Jurkat, Clone E6-1 (cell line): ENCODE results near the gene MOB3B.
"Not testable (repeated sequence)": the region's sequence is repeated elsewhere in the genome, so short reads cannot be mapped to it uniquely, and the experiment has no call there.

Experiments used
- DNase-seq: peaks from one replicate; pipeline ENCODE4 v3.0.0-alpha.2; 2011; ENCODE audit warnings: low read depth, low spot score
- H3K4me3 ChIP-seq: 2 replicates; pipeline ENCODE4 v1.5.1; 2011; ENCODE audit warnings: mild to moderate bottlenecking, low read length, control low read depth, moderate library complexity

MOB3B gene

GRCh38 chr9:27466516-27466915 lies 63.1 kb downstream of the MOB3B start:
- not testable (repeated sequence) for H3K4me3 ChIP-seq, DNase-seq

GRCh38 chr9:27464950-27465349 lies 64.7 kb downstream of the MOB3B start:
- not testable (repeated sequence) for DNase-seq, H3K4me3 ChIP-seq

GRCh38 chr9:27462846-27463245 lies 66.8 kb downstream of the MOB3B start:
- DNase-seq: no peak
- no peak overlapping the region for H3K4me3 ChIP-seq

GRCh38 chr9:27462434-27462833 lies 67.2 kb downstream of the MOB3B start:
- no peak overlapping the region for H3K4me3 ChIP-seq
- no peak for DNase-seq

GRCh38 chr9:27460226-27461023 lies 69.2 kb downstream of the MOB3B start:
- DNase-seq: no peak

GRCh38 chr9:27457445-27457844 lies 72.2 kb downstream of the MOB3B start:
- H3K4me3 ChIP-seq: no peak overlapping the region
- peak; percentile 7 for DNase-seq

More at GRCh38 chr9:27460226-27461023, 69.2 kb downstream of the MOB3B start:
- no peak overlapping the region for H3K4me3 ChIP-seq

- H3K4me3 ChIP-seq: no peak overlapping the region
- no peak for DNase-seq
These were observed 75.6 kb downstream of the MOB3B start for GRCh38 chr9:27453860-27454553.

- no peak for DNase-seq
- H3K4me3 ChIP-seq: no peak overlapping the region
These were observed 78.3 kb downstream of the MOB3B start for GRCh38 chr9:27451207-27451797.

- no peak overlapping the region for H3K4me3 ChIP-seq
- DNase-seq: no peak
These were observed 78.9 kb downstream of the MOB3B start for GRCh38 chr9:27450752-27451151.

GRCh38 chr9:27448356-27448755 lies 81.3 kb downstream of the MOB3B start:
- DNase-seq, H3K4me3 ChIP-seq: not testable (repeated sequence)

GRCh38 chr9:27447031-27447683 lies 82.5 kb downstream of the MOB3B start:
- H3K4me3 ChIP-seq: no peak overlapping the region
- no peak for DNase-seq

GRCh38 chr9:27445688-27446087 lies 83.9 kb downstream of the MOB3B start:
- no peak for DNase-seq
- no peak overlapping the region for H3K4me3 ChIP-seq

- H3K4me3 ChIP-seq: no peak overlapping the region
These were observed 84.5 kb downstream of the MOB3B start for GRCh38 chr9:27445057-27445595.

GRCh38 chr9:27442464-27442863 lies 87.2 kb downstream of the MOB3B start:
- no peak overlapping the region for H3K4me3 ChIP-seq
- DNase-seq: no peak

More at GRCh38 chr9:27445057-27445595, 84.5 kb downstream of the MOB3B start:
- no peak for DNase-seq

- no peak overlapping the region for H3K4me3 ChIP-seq
- DNase-seq: no peak
These were observed 87.9 kb downstream of the MOB3B start for GRCh38 chr9:27441741-27442070.

GRCh38 chr9:27440888-27441740 lies 88.5 kb downstream of the MOB3B start:
- no peak for DNase-seq
- no peak overlapping the region for H3K4me3 ChIP-seq

GRCh38 chr9:27438522-27438921 lies 91.1 kb downstream of the MOB3B start:
- H3K4me3 ChIP-seq: no peak overlapping the region
- no peak for DNase-seq

- DNase-seq: no peak
- H3K4me3 ChIP-seq: no peak overlapping the region
These were observed 91.8 kb downstream of the MOB3B start for GRCh38 chr9:27437652-27438373.
